Liver (tissue), 9 donors: Measurements from ENCODE around the gene LCN12. TPM values are rescaled to one million over a fixed set of nuclear protein-coding genes. Genes with fewer than 3 reads are reported as not detected.

Source experiments
- DNase-seq: peaks from one replicate; pipeline ENCODE4 v3.0.0-alpha.2; 2017; ENCODE audit warnings: low spot score
- H3K27ac ChIP-seq, 2 donors: one replicate each; pipeline ENCODE4 v1.7.0; 2013; ENCODE audit warnings: inconsistent platforms in 2 of 2, low read length in 2 of 2, control low read depth in 1 of 2, low read depth in 1 of 2, mild to moderate bottlenecking in 1 of 2
- H3K27me3 ChIP-seq, 4 donors: one replicate each; pipeline versions ENCODE4 v1.6.1 to v1.7.0; 2013; ENCODE audit warnings: low read length in 3 of 4, inconsistent platforms in 1 of 4, mild to moderate bottlenecking in 1 of 4, moderate library complexity in 1 of 4; ENCODE audit not compliant: control insufficient read depth in 4 of 4, insufficient read depth in 4 of 4
- H3K36me3 ChIP-seq, 4 donors: one replicate each; pipeline versions ENCODE4 v1.6.1 to v1.7.0; 2013; ENCODE audit warnings: low read length in 3 of 4, mild to moderate bottlenecking in 3 of 4, low read depth in 1 of 4, moderate library complexity in 1 of 4; ENCODE audit not compliant: control insufficient read depth in 4 of 4, insufficient read depth in 3 of 4
- H3K4me1 ChIP-seq, 4 donors: one replicate each; pipeline versions ENCODE4 v1.6.1 to v1.7.0; 2013; ENCODE audit warnings: low read length in 3 of 4, mild to moderate bottlenecking in 3 of 4, moderate library complexity in 1 of 4; ENCODE audit not compliant: control insufficient read depth in 4 of 4, insufficient read depth in 4 of 4
- H3K4me3 ChIP-seq, 3 donors: one replicate each; pipeline versions ENCODE4 v1.6.1 to v1.7.0; 2013; ENCODE audit warnings: low read length in 3 of 3, control low read depth in 1 of 3, low read depth in 1 of 3, mild to moderate bottlenecking in 1 of 3
- H3K9ac ChIP-seq, 2 donors: one replicate each; pipeline ENCODE4 v1.7.0; 2013; ENCODE audit warnings: low read length in 2 of 2, mild to moderate bottlenecking in 2 of 2, moderate library complexity in 2 of 2, control low read depth in 1 of 2, low read depth in 1 of 2
- H3K9me3 ChIP-seq, 4 donors: one replicate each; pipeline versions ENCODE4 v1.6.1 to v1.7.0; 2013; ENCODE audit warnings: low read length in 3 of 4; ENCODE audit not compliant: control insufficient read depth in 4 of 4
- EGR1 ChIP-seq, 2 donors: IDR thresholded peaks; 2 replicates each; pipeline ENCODE4 v1.6.1; 2016 to 2018; ENCODE audit warnings: antibody characterized with exemption in 2 of 2, low read depth in 2 of 2
- FOXA1 ChIP-seq: IDR thresholded peaks from 2 replicates; pipeline ENCODE4 v1.6.1; 2016; ENCODE audit warnings: antibody characterized with exemption
- FOXA2 ChIP-seq: IDR thresholded peaks from 2 replicates; pipeline ENCODE4 v1.6.1; 2016; ENCODE audit warnings: antibody characterized with exemption
- GABPA ChIP-seq, 2 donors: IDR thresholded peaks in 1 of 2; conservative IDR thresholded peaks in 1 of 2; 2 replicates each; pipeline ENCODE4 v1.6.1; 2016; ENCODE audit warnings: antibody characterized with exemption in 2 of 2, mild to moderate bottlenecking in 1 of 2, moderate library complexity in 1 of 2
- HNF4A ChIP-seq, 2 donors: conservative IDR thresholded peaks; 2 replicates each; pipeline ENCODE4 v1.6.1; 2016; ENCODE audit warnings: antibody characterized with exemption in 2 of 2, mild to moderate bottlenecking in 2 of 2
- HNF4G ChIP-seq: IDR thresholded peaks from 2 replicates; pipeline ENCODE4 v1.6.1; 2016; ENCODE audit warnings: antibody characterized with exemption
- JUND ChIP-seq, 2 donors: IDR thresholded peaks; 2 replicates each; pipeline ENCODE4 v1.6.1; 2016; ENCODE audit warnings: antibody characterized with exemption in 2 of 2
- NR2F2 ChIP-seq: IDR thresholded peaks from 2 replicates; pipeline ENCODE4 v1.6.1; 2016; ENCODE audit warnings: antibody characterized with exemption
- RAD21 ChIP-seq, 2 donors: IDR thresholded peaks; 2 replicates each; pipeline ENCODE4 v1.6.1; 2016; ENCODE audit warnings: antibody characterized with exemption in 2 of 2, mild to moderate bottlenecking in 2 of 2
- RXRA ChIP-seq, 2 donors: IDR thresholded peaks; 2 replicates each; pipeline ENCODE4 v1.6.1; 2017 to 2018; ENCODE audit warnings: antibody characterized with exemption in 2 of 2, mild to moderate bottlenecking in 1 of 2
- SP1 ChIP-seq: IDR thresholded peaks from 2 replicates; pipeline ENCODE4 v1.6.1; 2018; ENCODE audit warnings: antibody characterized with exemption, mild to moderate bottlenecking
- TAF1 ChIP-seq: conservative IDR thresholded peaks from 2 replicates; pipeline ENCODE4 v1.6.1; 2016; ENCODE audit warnings: antibody characterized with exemption, mild to moderate bottlenecking
- YY1 ChIP-seq: IDR thresholded peaks from 2 replicates; pipeline ENCODE4 v1.6.1; 2016; ENCODE audit warnings: antibody characterized with exemption, mild to moderate bottlenecking
- WGBS: extraction: QIAGEN DNeasy Blood & Tissue Kit; methylation state at CpG from one replicate; pipeline ENCODE4 v1.1.7; 2013; 5-methylcytosine and 5-hydroxymethylcytosine counted together
- polyA plus RNA-seq, 2 donors: library from polyadenylated mRNA; stranded (reverse) in 1 of 2; unstranded in 1 of 2; fragments of 200-250 nt in 1 of 2; fragments of >200 nt in 1 of 2; fragmentation: Nextera tagmentation in 1 of 2; extraction: Ambion mirVana in 1 of 2; gene quantifications; one replicate each; pipeline versions ENCODE4 v1.2.1 to v1.2.3, GENCODE V29; 2013 to 2015
- total RNA-seq, 2 donors: library from RNA; depleted of rRNA; stranded (reverse); fragments of >200 nt; gene quantifications; one replicate each; pipeline ENCODE4 v1.2.3, GENCODE V29; 2014
- TF ChIP-seq, protein P1 (sequence below): fragments of 150-350 bp; IDR thresholded peaks from 2 replicates; pipeline ENCODE4 v1.5.1; 2017; ENCODE audit warnings: improper control_type of control experiment, low read depth, low read length; ENCODE audit not compliant: missing input control
- TF ChIP-seq, protein P2 (sequence below): IDR thresholded peaks from 2 replicates; pipeline ENCODE4 v1.6.1; 2016; ENCODE audit warnings: antibody characterized with exemption
- TF ChIP-seq, protein P3 (sequence below): IDR thresholded peaks from 2 replicates; pipeline ENCODE4 v1.6.1; 2016; ENCODE audit warnings: antibody characterized with exemption, mild to moderate bottlenecking
- TF ChIP-seq, protein P4 (sequence below): IDR thresholded peaks from 2 replicates; pipeline ENCODE4 v1.6.1; 2016; ENCODE audit warnings: antibody characterized with exemption
- TF ChIP-seq, protein P5 (sequence below): IDR thresholded peaks from 2 replicates; pipeline ENCODE4 v1.6.1; 2016; ENCODE audit warnings: antibody characterized with exemption
- donor health status: healthy.
- donor health status: healthy.
- donor health status: healthy.
- donor health status: healthy.
- donor health status: healthy.

Gene LCN12
- total and polyA plus RNA-seq, 4 donors = 2.3 to 12.2 (median 6.2) TPM

DNA sequence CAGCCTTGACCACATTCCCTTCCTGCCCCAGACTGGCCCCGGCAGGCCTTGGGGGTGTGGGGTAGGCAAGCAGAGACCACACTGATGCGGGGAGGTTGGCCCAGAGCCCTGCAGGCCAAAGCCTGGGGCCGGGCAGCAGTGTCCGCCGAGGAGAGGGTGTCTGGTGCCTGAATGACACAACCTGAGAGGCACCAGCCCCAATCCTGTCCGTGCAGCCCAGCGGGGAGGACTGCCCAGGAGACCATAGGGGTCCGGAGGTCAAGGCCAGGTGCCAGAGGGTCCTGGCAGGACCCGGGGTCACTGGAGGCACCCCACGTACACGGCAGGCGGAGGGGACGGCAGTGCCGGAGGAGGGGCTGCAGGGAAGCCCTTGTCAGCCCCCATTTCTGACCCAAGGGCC lies 19.7 kb downstream of the LCN12 start:
- no peak for DNase-seq

DNA sequence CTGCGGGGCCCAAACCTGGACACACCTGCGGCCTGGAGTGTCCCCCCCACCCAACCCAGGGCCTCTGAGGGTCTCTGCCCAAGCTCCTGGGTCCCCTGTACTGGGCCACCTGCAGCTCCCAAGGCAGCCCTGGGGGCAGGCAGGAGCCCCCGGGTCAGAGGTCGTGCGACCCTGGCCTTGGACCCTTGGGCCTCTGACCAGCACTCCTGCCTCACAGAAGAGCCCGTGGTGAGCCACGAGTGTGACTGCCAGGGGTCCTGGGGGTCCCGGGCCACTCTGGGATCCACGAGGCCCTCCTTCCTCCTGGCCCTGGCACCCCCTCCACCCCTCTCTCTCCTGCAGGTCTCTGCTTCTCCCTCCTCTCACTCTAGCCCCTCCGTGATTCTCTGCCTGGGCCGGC lies 20.3 kb downstream of the LCN12 start:
- Histone ChIP-seq H3K9me3 (no peaks in the 10 kb centered on the region), H3K4me1 (no peaks in the 10 kb centered on the region), H3K27me3 (no peaks in the 10 kb centered on the region), H3K36me3 (no peaks in the 10 kb centered on the region), H3K27ac (no peak overlapping the region), H3K4me3 (no peak overlapping the region), H3K9ac (no peak overlapping the region)
- TF ChIP-seq, protein P1, sequence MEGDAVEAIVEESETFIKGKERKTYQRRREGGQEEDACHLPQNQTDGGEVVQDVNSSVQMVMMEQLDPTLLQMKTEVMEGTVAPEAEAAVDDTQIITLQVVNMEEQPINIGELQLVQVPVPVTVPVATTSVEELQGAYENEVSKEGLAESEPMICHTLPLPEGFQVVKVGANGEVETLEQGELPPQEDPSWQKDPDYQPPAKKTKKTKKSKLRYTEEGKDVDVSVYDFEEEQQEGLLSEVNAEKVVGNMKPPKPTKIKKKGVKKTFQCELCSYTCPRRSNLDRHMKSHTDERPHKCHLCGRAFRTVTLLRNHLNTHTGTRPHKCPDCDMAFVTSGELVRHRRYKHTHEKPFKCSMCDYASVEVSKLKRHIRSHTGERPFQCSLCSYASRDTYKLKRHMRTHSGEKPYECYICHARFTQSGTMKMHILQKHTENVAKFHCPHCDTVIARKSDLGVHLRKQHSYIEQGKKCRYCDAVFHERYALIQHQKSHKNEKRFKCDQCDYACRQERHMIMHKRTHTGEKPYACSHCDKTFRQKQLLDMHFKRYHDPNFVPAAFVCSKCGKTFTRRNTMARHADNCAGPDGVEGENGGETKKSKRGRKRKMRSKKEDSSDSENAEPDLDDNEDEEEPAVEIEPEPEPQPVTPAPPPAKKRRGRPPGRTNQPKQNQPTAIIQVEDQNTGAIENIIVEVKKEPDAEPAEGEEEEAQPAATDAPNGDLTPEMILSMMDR = no peak
- no peak for TF ChIP-seq NR2F2
- TF ChIP-seq, protein P2, sequence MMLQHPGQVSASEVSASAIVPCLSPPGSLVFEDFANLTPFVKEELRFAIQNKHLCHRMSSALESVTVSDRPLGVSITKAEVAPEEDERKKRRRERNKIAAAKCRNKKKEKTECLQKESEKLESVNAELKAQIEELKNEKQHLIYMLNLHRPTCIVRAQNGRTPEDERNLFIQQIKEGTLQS = no peak
- TF ChIP-seq EGR1 (IDR thresholded peaks at IDR 0.05; ENCODE audit: low read depth in 2 of 2) = no peak
- TF ChIP-seq FOXA1 = no peak
- no peak for TF ChIP-seq HNF4G
- TF ChIP-seq, protein P3, sequence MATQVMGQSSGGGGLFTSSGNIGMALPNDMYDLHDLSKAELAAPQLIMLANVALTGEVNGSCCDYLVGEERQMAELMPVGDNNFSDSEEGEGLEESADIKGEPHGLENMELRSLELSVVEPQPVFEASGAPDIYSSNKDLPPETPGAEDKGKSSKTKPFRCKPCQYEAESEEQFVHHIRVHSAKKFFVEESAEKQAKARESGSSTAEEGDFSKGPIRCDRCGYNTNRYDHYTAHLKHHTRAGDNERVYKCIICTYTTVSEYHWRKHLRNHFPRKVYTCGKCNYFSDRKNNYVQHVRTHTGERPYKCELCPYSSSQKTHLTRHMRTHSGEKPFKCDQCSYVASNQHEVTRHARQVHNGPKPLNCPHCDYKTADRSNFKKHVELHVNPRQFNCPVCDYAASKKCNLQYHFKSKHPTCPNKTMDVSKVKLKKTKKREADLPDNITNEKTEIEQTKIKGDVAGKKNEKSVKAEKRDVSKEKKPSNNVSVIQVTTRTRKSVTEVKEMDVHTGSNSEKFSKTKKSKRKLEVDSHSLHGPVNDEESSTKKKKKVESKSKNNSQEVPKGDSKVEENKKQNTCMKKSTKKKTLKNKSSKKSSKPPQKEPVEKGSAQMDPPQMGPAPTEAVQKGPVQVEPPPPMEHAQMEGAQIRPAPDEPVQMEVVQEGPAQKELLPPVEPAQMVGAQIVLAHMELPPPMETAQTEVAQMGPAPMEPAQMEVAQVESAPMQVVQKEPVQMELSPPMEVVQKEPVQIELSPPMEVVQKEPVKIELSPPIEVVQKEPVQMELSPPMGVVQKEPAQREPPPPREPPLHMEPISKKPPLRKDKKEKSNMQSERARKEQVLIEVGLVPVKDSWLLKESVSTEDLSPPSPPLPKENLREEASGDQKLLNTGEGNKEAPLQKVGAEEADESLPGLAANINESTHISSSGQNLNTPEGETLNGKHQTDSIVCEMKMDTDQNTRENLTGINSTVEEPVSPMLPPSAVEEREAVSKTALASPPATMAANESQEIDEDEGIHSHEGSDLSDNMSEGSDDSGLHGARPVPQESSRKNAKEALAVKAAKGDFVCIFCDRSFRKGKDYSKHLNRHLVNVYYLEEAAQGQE = no peak
- TF ChIP-seq JUND (IDR thresholded peaks at IDR 0.05) = no peak
- TF ChIP-seq TAF1 = no peak
- no peak for TF ChIP-seq RAD21 (IDR thresholded peaks at IDR 0.05)
- TF ChIP-seq GABPA (IDR thresholded peaks at IDR 0.05 in 1 of 2, conservative IDR thresholded peaks at IDR 0.05 in 1 of 2) = no peak
- no peak for TF ChIP-seq SP1
- TF ChIP-seq YY1 = no peak
- no peak for TF ChIP-seq RXRA (IDR thresholded peaks at IDR 0.05)
- 78% methylated on average over 11 of the region's 11 CpGs for WGBS
- no peak for DNase-seq

More for the DNA sequence above, 19.7 kb downstream of the LCN12 start:
- H3K27ac ChIP-seq = no peak overlapping the region
- H3K36me3 ChIP-seq = no peaks in the 10 kb centered on the region
- no peaks in the 10 kb centered on the region for H3K4me1 ChIP-seq
- 87% methylated on average over 14 of the region's 14 CpGs for WGBS
- TF ChIP-seq HNF4A (conservative IDR thresholded peaks at IDR 0.05) (no peak), HNF4G (no peak), FOXA2 (no peak), FOXA1 (no peak), TAF1 (no peak), RXRA (IDR thresholded peaks at IDR 0.05) (no peak), SP1 (no peak), YY1 (no peak), NR2F2 (no peak), GABPA (IDR thresholded peaks at IDR 0.05 in 1 of 2, conservative IDR thresholded peaks at IDR 0.05 in 1 of 2) (no peak), EGR1 (IDR thresholded peaks at IDR 0.05; ENCODE audit: low read depth in 2 of 2) (no peak), RAD21 (IDR thresholded peaks at IDR 0.05) (no peak)
- TF ChIP-seq, protein P4, sequence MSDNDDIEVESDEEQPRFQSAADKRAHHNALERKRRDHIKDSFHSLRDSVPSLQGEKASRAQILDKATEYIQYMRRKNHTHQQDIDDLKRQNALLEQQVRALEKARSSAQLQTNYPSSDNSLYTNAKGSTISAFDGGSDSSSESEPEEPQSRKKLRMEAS = no peak
- TF ChIP-seq, protein P5, sequence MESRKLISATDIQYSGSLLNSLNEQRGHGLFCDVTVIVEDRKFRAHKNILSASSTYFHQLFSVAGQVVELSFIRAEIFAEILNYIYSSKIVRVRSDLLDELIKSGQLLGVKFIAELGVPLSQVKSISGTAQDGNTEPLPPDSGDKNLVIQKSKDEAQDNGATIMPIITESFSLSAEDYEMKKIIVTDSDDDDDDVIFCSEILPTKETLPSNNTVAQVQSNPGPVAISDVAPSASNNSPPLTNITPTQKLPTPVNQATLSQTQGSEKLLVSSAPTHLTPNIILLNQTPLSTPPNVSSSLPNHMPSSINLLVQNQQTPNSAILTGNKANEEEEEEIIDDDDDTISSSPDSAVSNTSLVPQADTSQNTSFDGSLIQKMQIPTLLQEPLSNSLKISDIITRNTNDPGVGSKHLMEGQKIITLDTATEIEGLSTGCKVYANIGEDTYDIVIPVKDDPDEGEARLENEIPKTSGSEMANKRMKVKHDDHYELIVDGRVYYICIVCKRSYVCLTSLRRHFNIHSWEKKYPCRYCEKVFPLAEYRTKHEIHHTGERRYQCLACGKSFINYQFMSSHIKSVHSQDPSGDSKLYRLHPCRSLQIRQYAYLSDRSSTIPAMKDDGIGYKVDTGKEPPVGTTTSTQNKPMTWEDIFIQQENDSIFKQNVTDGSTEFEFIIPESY = no peak
- TF ChIP-seq, protein P1 = no peak
- TF ChIP-seq, protein P2 = no peak
- H3K27me3 ChIP-seq = no peaks in the 10 kb centered on the region
- no peak overlapping the region for H3K4me3 ChIP-seq
- no peak overlapping the region for H3K9ac ChIP-seq
- H3K9me3 ChIP-seq = no peaks in the 10 kb centered on the region
